ENCODE measurements around the gene ETDC. TPM values are rescaled to one million over a fixed set of nuclear protein-coding genes. Genes with fewer than 3 reads are reported as not detected.
"Not testable (repeated sequence)": the region's sequence is repeated elsewhere in the genome, so short reads cannot be mapped to it uniquely, and the experiment has no call there.

The ETDC gene
- total RNA-seq (2014; rRNA removed; shearing (Covaris generic)), result not detected in 2 replicates
- not detected in 2 replicates for polyA plus RNA-seq (2016; fragmentation: Nextera tagmentation; extraction: Ambion mirVana)

GRCh38 chrX:135309430-135309923 lies at the start of gene ETDC:
TSS of gene ETDC (plus strand) at chrX:135309480. CDS start at chrX:135309480, 0 bp downstream.
- Histone ChIP-seq H3K27me3 (replicated peaks; ENCODE audit: insufficient read depth) (no peaks in the 10 kb centered on the region), H3K9me2 (ENCODE audit: insufficient read depth) (no peaks in the 10 kb centered on the region), H3K27ac (no peak within 1 kb of the TSS), H3K79me2 (ENCODE audit: insufficient read depth) (no peaks in the 10 kb centered on the region), H3K9me3 (ENCODE audit: low read depth) (no peaks in the 10 kb centered on the region), H3K9ac (no peak within 1 kb of the TSS), H3K36me3 (ENCODE audit: low read depth) (no peaks in the 10 kb centered on the region), H2AFZ (no peak within 1 kb of the TSS), H4K20me1 (ENCODE audit: insufficient read depth) (no peaks in the 10 kb centered on the region), H3K4me3 (no peak within 1 kb of the TSS), H3K4me1 (ENCODE audit: insufficient read depth) (no peaks in the 10 kb centered on the region), H3K4me2 (ENCODE audit: unreplicated experiment) (no peak within 1 kb of the TSS), H3F3A (ENCODE audit: insufficient read depth) (no peaks in the 10 kb centered on the region)
- TF ChIP-seq EZH2phosphoT487 (IDR thresholded peaks at IDR 0.05; ENCODE audit: insufficient read depth, low read depth) (no peak), EZH2 (IDR thresholded peaks at IDR 0.05; ENCODE audit: insufficient read depth, poor library complexity, severe bottlenecking) (no peak)
- WGBS, 2 experiments (ENCODE audit: low coverage in 1 of 2, low lambda C conversion rate in 2 of 2, missing lambda C conversion rate in 2 of 2), result 90 to 100% methylated on average over 1 of the region's 1 CpG
- in situ Hi-C loops (cut with MboI), result no loop called here
- no peak for DNase-seq

DNA sequence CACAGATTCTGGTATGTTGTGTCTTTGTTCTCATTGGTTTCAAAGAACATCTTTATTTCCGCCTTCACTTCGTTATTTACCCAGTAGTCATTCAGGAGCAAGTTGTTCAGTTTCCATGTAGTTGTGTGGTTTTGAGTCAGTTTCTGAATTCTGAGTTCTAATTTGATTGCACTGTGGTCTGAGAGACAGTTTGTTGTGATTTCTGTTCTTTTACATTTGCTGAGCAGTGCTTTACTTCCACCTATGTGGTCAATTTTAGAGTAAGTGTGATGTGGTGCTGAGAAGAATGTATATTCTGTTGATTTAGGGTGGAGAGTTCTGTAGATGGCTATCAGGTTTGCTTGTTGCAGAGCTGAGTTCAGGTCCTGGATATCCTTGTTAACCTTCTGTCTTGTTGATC lies 48.3 kb upstream of the ETDC start:
- H3K27me3 ChIP-seq (replicated peaks; ENCODE audit: insufficient read depth); H3K9me3 ChIP-seq (ENCODE audit: low read depth); H3K27ac ChIP-seq; H2AFZ ChIP-seq; DNase-seq; H3K4me1 ChIP-seq (ENCODE audit: insufficient read depth); H3K79me2 ChIP-seq (ENCODE audit: insufficient read depth); H3K9ac ChIP-seq; in situ Hi-C loops (cut with MboI); H3K4me3 ChIP-seq; H3K9me2 ChIP-seq (ENCODE audit: insufficient read depth); H3K36me3 ChIP-seq (ENCODE audit: low read depth); H3K4me2 ChIP-seq (ENCODE audit: unreplicated experiment); H4K20me1 ChIP-seq (ENCODE audit: insufficient read depth); H3F3A ChIP-seq (ENCODE audit: insufficient read depth): not testable (repeated sequence)
- WGBS, 2 experiments (ENCODE audit: low coverage in 1 of 2, low lambda C conversion rate in 2 of 2, missing lambda C conversion rate in 2 of 2), result 70 to 86% methylated on average over 2 of the region's 2 CpGs

DNA sequence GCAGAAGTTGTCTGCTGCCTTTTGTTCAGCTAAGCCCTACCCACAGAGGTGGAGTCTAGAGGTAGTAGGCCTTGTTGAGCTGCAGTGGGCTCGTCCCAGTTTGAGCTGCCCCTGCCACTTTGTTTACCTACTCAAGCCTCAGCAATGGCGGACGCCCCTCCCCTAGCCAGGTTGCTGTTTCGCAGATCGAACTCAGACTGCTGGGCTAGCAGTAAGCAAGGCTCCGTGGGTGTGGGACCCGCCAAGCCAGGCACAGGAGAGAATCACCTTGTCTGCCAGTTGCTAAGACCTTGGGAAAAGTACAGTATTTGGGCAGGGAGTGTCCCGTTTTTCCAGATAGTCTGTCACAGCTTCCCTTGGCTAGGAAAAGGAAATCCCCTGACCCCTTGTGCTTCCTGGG lies 45.9 kb upstream of the ETDC start:
- DNase-seq; H3F3A ChIP-seq (ENCODE audit: insufficient read depth); in situ Hi-C loops (cut with MboI); H3K27me3 ChIP-seq (replicated peaks; ENCODE audit: insufficient read depth); H3K9me3 ChIP-seq (ENCODE audit: low read depth); H3K9ac ChIP-seq; H3K9me2 ChIP-seq (ENCODE audit: insufficient read depth); H3K27ac ChIP-seq; H3K36me3 ChIP-seq (ENCODE audit: low read depth); H2AFZ ChIP-seq; H3K4me1 ChIP-seq (ENCODE audit: insufficient read depth); H3K79me2 ChIP-seq (ENCODE audit: insufficient read depth); H3K4me3 ChIP-seq; H3K4me2 ChIP-seq (ENCODE audit: unreplicated experiment); H4K20me1 ChIP-seq (ENCODE audit: insufficient read depth): not testable (repeated sequence)
- WGBS, 2 experiments (ENCODE audit: low coverage in 1 of 2, low lambda C conversion rate in 2 of 2, missing lambda C conversion rate in 2 of 2), result 41 to 50% methylated on average over 7 of the region's 8 CpGs

DNA sequence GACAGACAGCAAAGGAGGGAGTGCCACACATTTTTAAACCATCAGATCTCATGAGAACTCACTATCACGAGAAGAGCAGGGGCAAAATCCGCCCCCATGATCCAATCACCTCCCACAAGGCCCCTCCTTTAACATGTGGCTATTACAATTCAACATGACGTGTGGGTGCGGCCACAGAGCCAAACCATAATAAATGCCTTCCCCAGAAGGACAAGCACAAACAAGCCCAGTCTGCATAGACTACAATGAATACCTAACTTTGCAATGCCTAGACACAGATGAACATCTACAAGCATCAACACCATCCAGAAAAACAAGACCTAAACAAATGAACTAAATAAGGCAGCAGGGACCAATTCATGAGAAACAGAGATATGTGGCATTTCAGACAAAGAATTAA lies 45.1 kb upstream of the ETDC start:
- Histone ChIP-seq H3K79me2 (ENCODE audit: insufficient read depth) (no peaks in the 10 kb centered on the region), H3K4me3 (no peak overlapping the region), H3K9me2 (ENCODE audit: insufficient read depth) (no peaks in the 10 kb centered on the region), H3K9ac (no peak overlapping the region), H3K36me3 (ENCODE audit: low read depth) (no peaks in the 10 kb centered on the region), H3K27me3 (replicated peaks; ENCODE audit: insufficient read depth) (no peaks in the 10 kb centered on the region), H3K4me2 (ENCODE audit: unreplicated experiment) (no peak overlapping the region), H3K4me1 (ENCODE audit: insufficient read depth) (no peaks in the 10 kb centered on the region), H3F3A (ENCODE audit: insufficient read depth) (no peaks in the 10 kb centered on the region), H3K9me3 (ENCODE audit: low read depth) (no peaks in the 10 kb centered on the region), H3K27ac (no peak overlapping the region), H4K20me1 (ENCODE audit: insufficient read depth) (no peaks in the 10 kb centered on the region), H2AFZ (no peak overlapping the region)
- TF ChIP-seq EZH2 (IDR thresholded peaks at IDR 0.05; ENCODE audit: insufficient read depth, poor library complexity, severe bottlenecking), result no peak
- no peak for DNase-seq
- in situ Hi-C loops (cut with MboI), result no loop called here
- WGBS, 2 experiments (ENCODE audit: low coverage in 1 of 2, low lambda C conversion rate in 2 of 2, missing lambda C conversion rate in 2 of 2), result 27 to 32% methylated on average over 4 of the region's 4 CpGs

GRCh38 chrX:135273162-135273561 lies 36.1 kb upstream of the ETDC start:
- no peaks in the 10 kb centered on the region for H3K9me3 ChIP-seq (ENCODE audit: low read depth)
- no peak for DNase-seq
- no peaks in the 10 kb centered on the region for H3K27me3 ChIP-seq (replicated peaks; ENCODE audit: insufficient read depth)
- H2AFZ ChIP-seq, result no peak overlapping the region
- no peak overlapping the region for H3K4me3 ChIP-seq
- no peak overlapping the region for H3K9ac ChIP-seq
- no peak overlapping the region for H3K4me2 ChIP-seq (ENCODE audit: unreplicated experiment)
- TF ChIP-seq EZH2phosphoT487 (IDR thresholded peaks at IDR 0.05; ENCODE audit: insufficient read depth, low read depth) (no peak), EZH2 (IDR thresholded peaks at IDR 0.05; ENCODE audit: insufficient read depth, poor library complexity, severe bottlenecking) (no peak)
- no peaks in the 10 kb centered on the region for H3K9me2 ChIP-seq (ENCODE audit: insufficient read depth)
- 50 to 58% methylated on average over 4 to 5 of the region's 5 CpGs for WGBS, 2 experiments (ENCODE audit: low coverage in 1 of 2, low lambda C conversion rate in 2 of 2, missing lambda C conversion rate in 2 of 2)
- no peaks in the 10 kb centered on the region for H3K36me3 ChIP-seq (ENCODE audit: low read depth)
- H4K20me1 ChIP-seq (ENCODE audit: insufficient read depth), result no peaks in the 10 kb centered on the region
- in situ Hi-C loops (cut with MboI), result no loop called here
- H3K4me1 ChIP-seq (ENCODE audit: insufficient read depth), result no peaks in the 10 kb centered on the region
- H3F3A ChIP-seq (ENCODE audit: insufficient read depth), result no peaks in the 10 kb centered on the region
- H3K27ac ChIP-seq, result no peak overlapping the region
- H3K79me2 ChIP-seq (ENCODE audit: insufficient read depth), result no peaks in the 10 kb centered on the region

Measured in GM23248 (cell line).